ENCODE data around the gene EMC1. TPM values are rescaled to one million over a fixed set of nuclear protein-coding genes. Genes with fewer than 3 reads are reported as not detected.
"Not testable (repeated sequence)": the region's sequence is repeated elsewhere in the genome, so short reads cannot be mapped to it uniquely, and the experiment has no call there.

EMC1 gene
- total RNA-seq, 8 experiments from 2014 or later, result 58.5 to 80.5 (median 68.0) TPM

DNA sequence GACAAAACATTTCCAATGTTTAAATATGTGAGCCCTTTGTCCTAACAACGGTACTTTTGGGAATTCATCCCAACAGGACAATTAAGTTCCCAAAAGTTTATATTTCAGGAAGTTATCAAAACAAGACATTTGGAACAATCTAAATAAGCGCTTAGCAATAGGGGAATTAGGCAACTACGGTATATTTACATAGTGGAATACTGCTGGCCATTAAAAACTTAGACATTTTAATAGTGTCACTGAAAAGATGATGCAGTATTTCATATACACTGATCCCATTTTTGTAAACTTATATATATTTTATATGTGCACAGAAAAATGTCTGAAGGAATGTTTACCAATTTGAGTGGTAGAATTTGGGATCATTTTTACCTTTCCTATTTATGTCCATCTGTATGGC lies 62.1 kb downstream of the EMC1 start:
- no peak overlapping the region for H3K27ac ChIP-seq
- in situ Hi-C loops (cut with MboI; ENCODE audit: low pct_unique_long_range_greater_than_20kb in 2 of 9, low sequenced_read_pairs in 9 of 9, unreplicated experiment in 9 of 9), result no loop called here
- 38 to 100% (median 94%) methylated on average over 1 to 3 of the region's 3 CpGs for WGBS, 10 experiments
- no peak for ATAC-seq (replicated peaks in 6 of 8)
- no peaks in the 10 kb centered on the region for H3K4me1 ChIP-seq (replicated peaks in 1 of 2)
- H3K4me3 ChIP-seq, result no peak overlapping the region

DNA sequence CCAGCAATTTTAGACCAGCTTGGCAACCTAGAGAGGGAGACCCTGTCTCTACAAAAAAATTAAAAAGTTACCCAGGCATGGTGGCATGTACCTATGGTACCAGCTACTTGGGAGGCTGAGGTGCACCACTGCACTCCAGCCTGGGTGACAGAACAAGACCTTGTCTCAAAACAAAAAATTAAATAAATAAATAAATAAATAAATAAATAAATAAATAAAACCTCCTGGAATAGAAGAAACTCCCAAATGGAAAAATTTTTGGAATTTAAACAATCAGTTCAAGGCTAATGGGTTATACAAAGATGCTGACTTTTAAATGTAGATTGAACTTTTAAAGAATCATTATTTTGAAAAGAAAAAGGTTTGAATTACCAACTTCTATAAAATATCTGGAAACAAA lies 63.5 kb downstream of the EMC1 start:
- ATAC-seq (replicated peaks in 6 of 8), result no peak
- H3K4me1 ChIP-seq (replicated peaks in 1 of 2), result no peaks in the 10 kb centered on the region
- in situ Hi-C loops (cut with MboI; ENCODE audit: low pct_unique_long_range_greater_than_20kb in 2 of 9, low sequenced_read_pairs in 9 of 9, unreplicated experiment in 9 of 9), result no loop called here
- no peak overlapping the region for H3K27ac ChIP-seq
- H3K4me3 ChIP-seq, result no peak overlapping the region

GRCh38 chr1:19186001-19186400 lies 65.3 kb downstream of the EMC1 start:
- ATAC-seq (replicated peaks in 6 of 8), result no peak
- Histone ChIP-seq H3K27ac (no peak overlapping the region), H3K4me1 (replicated peaks in 1 of 2) (no peaks in the 10 kb centered on the region), H3K4me3 (no peak overlapping the region)
- in situ Hi-C loops (cut with MboI; ENCODE audit: low pct_unique_long_range_greater_than_20kb in 2 of 9, low sequenced_read_pairs in 9 of 9, unreplicated experiment in 9 of 9), result no loop called here
- 83 to 100% (median 100%) methylated on average over 1 to 2 of the region's 2 CpGs for WGBS, 10 experiments

DNA sequence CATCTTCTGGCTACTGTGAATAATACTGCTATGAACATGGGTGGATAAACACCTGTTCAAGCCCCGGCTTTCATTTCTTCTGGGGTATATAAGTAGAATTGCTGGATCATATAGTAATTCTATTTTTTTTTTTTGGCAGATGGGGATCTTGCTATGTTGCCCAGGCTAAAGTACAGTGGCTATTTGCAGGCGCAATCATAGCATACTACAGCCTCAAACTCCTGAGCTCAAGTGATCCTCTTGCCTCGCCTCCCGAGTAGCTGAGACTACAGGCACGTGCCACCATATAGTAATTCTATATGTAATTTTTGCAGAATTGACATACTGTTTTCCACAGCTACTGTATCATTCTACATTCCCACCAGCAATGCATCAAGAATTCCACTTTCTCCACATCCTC lies 69.1 kb downstream of the EMC1 start:
- WGBS, 10 experiments, result 98 to 100% (median 100%) methylated on average over 2 to 5 of the region's 5 CpGs; no CpG with 5 or more reads in 3 of the 10 experiments
- Histone ChIP-seq H3K4me3 (no peak overlapping the region), H3K27ac (no peak overlapping the region), H3K4me1 (replicated peaks in 1 of 2) (no peaks in the 10 kb centered on the region)
- in situ Hi-C loops (cut with MboI; ENCODE audit: low pct_unique_long_range_greater_than_20kb in 2 of 9, low sequenced_read_pairs in 9 of 9, unreplicated experiment in 9 of 9), result no loop called here
- ATAC-seq (replicated peaks in 6 of 8), result no peak

DNA sequence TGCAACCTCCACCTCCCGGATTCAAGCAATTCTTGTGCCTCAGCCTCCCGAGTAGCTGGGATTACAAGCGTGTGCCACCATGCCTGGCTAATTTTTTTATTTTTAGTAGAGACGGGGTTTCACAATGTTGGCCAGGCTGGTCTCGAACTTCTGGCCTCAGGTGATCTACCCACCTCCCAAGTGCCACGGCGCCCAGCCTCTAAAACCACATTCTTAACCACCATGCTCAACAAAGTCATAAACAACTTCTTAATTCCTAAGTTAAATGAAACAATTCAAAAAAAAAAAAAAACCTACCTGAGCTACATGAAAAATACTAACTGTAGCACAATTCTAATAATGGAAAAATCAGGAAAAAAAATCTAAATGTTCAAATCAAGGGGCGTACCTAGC lies 71.1 kb downstream of the EMC1 start:
- H3K4me1 ChIP-seq (replicated peaks in 1 of 2); H3K4me3 ChIP-seq; in situ Hi-C loops (cut with MboI; ENCODE audit: low pct_unique_long_range_greater_than_20kb in 2 of 9, low sequenced_read_pairs in 9 of 9, unreplicated experiment in 9 of 9); H3K27ac ChIP-seq; ATAC-seq (replicated peaks in 6 of 8): not testable (repeated sequence)
- WGBS, 10 experiments, result 84 to 100% (median 97%) methylated on average over 1 to 8 of the region's 8 CpGs

- whole genome bisulfite sequencing, 10 experiments, result 72 to 100% (median 92%) methylated on average over 2 to 8 of the region's 8 CpGs; no CpG with 5 or more reads in 1 of the 10 experiments
- H3K4me1 ChIP-seq (replicated peaks in 1 of 2), result no peaks in the 10 kb centered on the region
- ATAC-seq (replicated peaks in 6 of 8), result peak in 4 of 8 experiments; percentile 33 to 60 (median 44)
- H3K27ac ChIP-seq, result no peak overlapping the region
- in situ Hi-C loops (cut with MboI; ENCODE audit: low pct_unique_long_range_greater_than_20kb in 2 of 9, low sequenced_read_pairs in 9 of 9, unreplicated experiment in 9 of 9), result no loop called here
- no peak overlapping the region for H3K4me3 ChIP-seq
Measured at GRCh38 chr1:19179597-19180264, 71.6 kb downstream of the EMC1 start.

GRCh38 chr1:19178734-19179398 lies 72.5 kb downstream of the EMC1 start:
- 59 to 100% (median 79%) methylated on average over 1 to 5 of the region's 5 CpGs for WGBS, 10 experiments
- no peak for ATAC-seq (replicated peaks in 6 of 8)
- no peak overlapping the region for H3K27ac ChIP-seq

GRCh38 chr1:19177811-19178210 lies 73.5 kb downstream of the EMC1 start:
- no peak overlapping the region for H3K4me3 ChIP-seq
- no peaks in the 10 kb centered on the region for H3K4me1 ChIP-seq (replicated peaks in 1 of 2)
- no peak overlapping the region for H3K27ac ChIP-seq
- ATAC-seq (replicated peaks in 6 of 8), result no peak
- in situ Hi-C loops (cut with MboI; ENCODE audit: low pct_unique_long_range_greater_than_20kb in 2 of 9, low sequenced_read_pairs in 9 of 9, unreplicated experiment in 9 of 9), result no loop called here
- WGBS, 10 experiments, result 43 to 100% (median 93%) methylated on average over 1 to 2 of the region's 2 CpGs; no CpG with 5 or more reads in 2 of the 10 experiments

More at GRCh38 chr1:19178734-19179398, 72.5 kb downstream of the EMC1 start:
- in situ Hi-C loops (cut with MboI; ENCODE audit: low pct_unique_long_range_greater_than_20kb in 2 of 9, low sequenced_read_pairs in 9 of 9, unreplicated experiment in 9 of 9), result no loop called here
- H3K4me1 ChIP-seq (replicated peaks in 1 of 2), result no peaks in the 10 kb centered on the region
- no peak overlapping the region for H3K4me3 ChIP-seq

- H3K4me1 ChIP-seq (replicated peaks in 1 of 2), result no peaks in the 10 kb centered on the region
- in situ Hi-C loops (cut with MboI; ENCODE audit: low pct_unique_long_range_greater_than_20kb in 2 of 9, low sequenced_read_pairs in 9 of 9, unreplicated experiment in 9 of 9), result no loop called here
- peak overlapping the region in 1 of 2 donors; percentile 8 for H3K27ac ChIP-seq
- WGBS, 10 experiments, result 13 to 89% (median 49%) methylated on average over 1 to 2 of the region's 2 CpGs
- no peak overlapping the region for H3K4me3 ChIP-seq
- ATAC-seq (replicated peaks in 6 of 8), result peak in 5 of 8 experiments; percentile 13 to 95 (median 79)
Measured at GRCh38 chr1:19169642-19170041, 81.7 kb downstream of the EMC1 start.

- Histone ChIP-seq H3K4me1 (replicated peaks in 1 of 2) (no peaks in the 10 kb centered on the region), H3K27ac (no peak overlapping the region), H3K4me3 (no peak overlapping the region)
- in situ Hi-C loops (cut with MboI; ENCODE audit: low pct_unique_long_range_greater_than_20kb in 2 of 9, low sequenced_read_pairs in 9 of 9, unreplicated experiment in 9 of 9), result no loop called here
- ATAC-seq (replicated peaks in 6 of 8), result no peak
- 92 to 100% (median 96%) methylated on average over 1 to 6 of the region's 6 CpGs for WGBS, 10 experiments
Measured at GRCh38 chr1:19167140-19167539, 84.2 kb downstream of the EMC1 start.

GRCh38 chr1:19166066-19166465 lies 85.3 kb downstream of the EMC1 start:
- in situ Hi-C loops (cut with MboI; ENCODE audit: low pct_unique_long_range_greater_than_20kb in 2 of 9, low sequenced_read_pairs in 9 of 9, unreplicated experiment in 9 of 9), result no loop called here
- peak in 2 of 8 experiments; percentile 12 to 39 for ATAC-seq (replicated peaks in 6 of 8)
- WGBS, 10 experiments, result 45 to 95% (median 86%) methylated on average over 1 to 3 of the region's 3 CpGs; no CpG with 5 or more reads in 2 of the 10 experiments
- no peak overlapping the region for H3K4me3 ChIP-seq
- H3K4me1 ChIP-seq (replicated peaks in 1 of 2), result no peaks in the 10 kb centered on the region
- H3K27ac ChIP-seq, result no peak overlapping the region
